H9 (cell line): ENCODE data around the gene OR2T10. TPM values are rescaled to one million over a fixed set of nuclear protein-coding genes. Genes with fewer than 3 reads are reported as not detected.

Experiments
- DNase-seq: peaks from one replicate; pipeline ENCODE4 v3.0.0-alpha.2; 2017
- H2AFZ ChIP-seq: one replicate; pipeline ENCODE4 v1.6.1; 2013; ENCODE audit warnings: mild to moderate bottlenecking, low read length, control low read depth, moderate library complexity
- H2AK5ac ChIP-seq: 2 replicates; pipeline ENCODE4 v1.6.1; 2013; ENCODE audit warnings: low read length, control low read depth, mixed read lengths; ENCODE audit not compliant: insufficient read length
- H2BK120ac ChIP-seq: one replicate; pipeline ENCODE4 v1.6.1; 2013; ENCODE audit warnings: low read depth, mild to moderate bottlenecking, low read length, control low read depth, inconsistent platforms; ENCODE audit not compliant: poor library complexity, severe bottlenecking
- H2BK12ac ChIP-seq: 2 replicates; pipeline ENCODE4 v1.6.1; 2013; ENCODE audit warnings: low read length, control low read depth, mixed read lengths, low read depth; ENCODE audit not compliant: insufficient read length
- H2BK15ac ChIP-seq: 2 replicates; pipeline ENCODE4 v1.6.1; 2013; ENCODE audit warnings: low read depth, low read length, control low read depth
- H2BK20ac ChIP-seq: one replicate; pipeline ENCODE4 v1.6.1; 2013; ENCODE audit warnings: low read depth, mild to moderate bottlenecking, low read length, control low read depth, inconsistent platforms; ENCODE audit not compliant: poor library complexity, severe bottlenecking
- H2BK5ac ChIP-seq: 2 replicates; pipeline ENCODE4 v1.6.1; 2013; ENCODE audit warnings: low read length, control low read depth, mixed read lengths; ENCODE audit not compliant: insufficient read length
- H3K14ac ChIP-seq: 2 replicates; pipeline ENCODE4 v1.6.1; 2013; ENCODE audit warnings: low read length, control low read depth; ENCODE audit not compliant: insufficient read depth
- H3K18ac ChIP-seq: 2 replicates; pipeline ENCODE4 v1.6.1; 2013; ENCODE audit warnings: low read depth, mild to moderate bottlenecking, mixed read lengths, low read length, control low read depth; ENCODE audit not compliant: insufficient read length
- H3K23ac ChIP-seq: 2 replicates; pipeline ENCODE4 v1.6.1; 2013; ENCODE audit warnings: low read length, control low read depth, mixed read lengths, low read depth; ENCODE audit not compliant: insufficient read length
- H3K23me2 ChIP-seq: 2 replicates; pipeline ENCODE4 v1.6.1; 2013; ENCODE audit warnings: low read depth, mild to moderate bottlenecking, mixed read lengths, low read length, control low read depth; ENCODE audit not compliant: insufficient read length, poor library complexity, severe bottlenecking
- H3K27ac ChIP-seq: 2 replicates; pipeline ENCODE4 v1.5.1; 2013; ENCODE audit warnings: low read length, control low read depth, mixed read lengths, low read depth; ENCODE audit not compliant: insufficient read length
- H3K27me3 ChIP-seq: 2 replicates; pipeline ENCODE4 v1.6.1; 2013; ENCODE audit warnings: low read length, control low read depth, inconsistent platforms; ENCODE audit not compliant: insufficient read depth
- H3K4ac ChIP-seq: 2 replicates; pipeline ENCODE4 v1.6.1; 2013; ENCODE audit warnings: low read depth, mild to moderate bottlenecking, control low read depth, inconsistent platforms, low read length, moderate library complexity
- H3K4me1 ChIP-seq: 2 replicates; pipeline ENCODE4 v1.6.1; 2013; ENCODE audit warnings: low read length, control low read depth, inconsistent platforms; ENCODE audit not compliant: insufficient read depth
- H3K4me2 ChIP-seq: 2 replicates; pipeline ENCODE4 v1.6.1; 2013; ENCODE audit warnings: low read length, control low read depth, mixed read lengths; ENCODE audit not compliant: insufficient read length, insufficient read depth
- H3K56ac ChIP-seq: 2 replicates; pipeline ENCODE4 v1.6.1; 2013; ENCODE audit warnings: low read depth, mild to moderate bottlenecking, mixed read lengths, low read length, control low read depth; ENCODE audit not compliant: insufficient read length
- H3K79me1 ChIP-seq: 2 replicates; pipeline ENCODE4 v1.6.1; 2013; ENCODE audit warnings: low read depth, mild to moderate bottlenecking, moderate library complexity, low read length, control low read depth, inconsistent platforms; ENCODE audit not compliant: insufficient read depth, poor library complexity, severe bottlenecking
- H3K79me2 ChIP-seq: 2 replicates; pipeline ENCODE4 v1.6.1; 2013; ENCODE audit warnings: low read length, control low read depth, inconsistent platforms; ENCODE audit not compliant: insufficient read depth
- H3K9ac ChIP-seq: 2 replicates; pipeline ENCODE4 v1.6.1; 2013; ENCODE audit warnings: low read length, control low read depth, mixed read lengths; ENCODE audit not compliant: insufficient read length; ENCODE audit errors: extremely low read depth
- H3K9me3 ChIP-seq: one replicate; pipeline ENCODE4 v1.6.1; 2013; ENCODE audit warnings: low read depth, low read length, inconsistent platforms; ENCODE audit not compliant: control insufficient read depth
- H3T11ph ChIP-seq: one replicate; pipeline ENCODE4 v1.6.1; 2013; ENCODE audit warnings: mild to moderate bottlenecking, low read length, control low read depth, inconsistent platforms
- H4K20me1 ChIP-seq: one replicate; pipeline ENCODE4 v1.6.1; 2013; ENCODE audit not compliant: control insufficient read depth, insufficient read length, insufficient read depth
- H4K5ac ChIP-seq: 2 replicates; pipeline ENCODE4 v1.6.1; 2013; ENCODE audit warnings: low read depth, mild to moderate bottlenecking, mixed read lengths, low read length, control low read depth; ENCODE audit not compliant: insufficient read length
- H4K8ac ChIP-seq: replicated peaks from 2 replicates; pipeline ENCODE4 v1.6.1; 2013; ENCODE audit warnings: low read length, control low read depth, mixed read lengths, low read depth; ENCODE audit not compliant: insufficient read length
- H4K91ac ChIP-seq: 2 replicates; pipeline ENCODE4 v1.6.1; 2013; ENCODE audit warnings: low read depth, mild to moderate bottlenecking, moderate library complexity, mixed read lengths, low read length, control low read depth; ENCODE audit not compliant: insufficient read length
- H3K27ac Mint-ChIP-seq, 3 experiments: 2 replicates in 2 of 3; 3 replicates in 1 of 3; pipeline ENCODE4 v1.8.0; 2020 to 2021; ENCODE audit warnings: mixed read lengths in 3 of 3, mild to moderate bottlenecking in 1 of 3, moderate library complexity in 1 of 3
- H3K27me3 Mint-ChIP-seq: 2 replicates; pipeline ENCODE4 v1.8.0; 2021; ENCODE audit warnings: low read depth, mild to moderate bottlenecking, moderate library complexity, mixed read lengths
- H3K36me3 Mint-ChIP-seq, 3 experiments: 2 replicates in 2 of 3; 3 replicates in 1 of 3; pipeline ENCODE4 v1.8.0; 2020 to 2021; ENCODE audit warnings: low read depth in 3 of 3, mixed read lengths in 3 of 3; ENCODE audit not compliant: insufficient read depth in 1 of 3
- H3K4me1 Mint-ChIP-seq, 2 experiments: 2 replicates each; pipeline ENCODE4 v1.8.0; 2020; ENCODE audit warnings: mixed read lengths in 2 of 2
- H3K4me3 Mint-ChIP-seq, 2 experiments: 2 replicates in 1 of 2; 3 replicates in 1 of 2; pipeline ENCODE4 v1.8.0; 2020 to 2021; ENCODE audit warnings: mild to moderate bottlenecking in 2 of 2, mixed read lengths in 2 of 2, moderate library complexity in 1 of 2
- H3K9me3 Mint-ChIP-seq, 2 experiments: 2 replicates in 1 of 2; 3 replicates in 1 of 2; pipeline ENCODE4 v1.8.0; 2020; ENCODE audit warnings: mild to moderate bottlenecking in 2 of 2, mixed read lengths in 2 of 2, moderate library complexity in 1 of 2
- CTCF ChIP-seq: fragments of 200-600 bp; sonication (generic); conservative IDR thresholded peaks from 3 replicates; pipeline ENCODE4 v1.8.0; 2021; ENCODE audit warnings: antibody characterized with exemption, mild to moderate bottlenecking
- WGBS: extraction: QIAGEN DNeasy Blood & Tissue Kit; methylation state at CpG from one replicate; pipeline ENCODE4 v1.1.7; 2013; ENCODE audit warnings: missing lambda C conversion rate, low lambda C conversion rate, mixed read lengths; ENCODE audit not compliant: insufficient read length; ENCODE audit errors: extremely low coverage; 5-methylcytosine and 5-hydroxymethylcytosine counted together
- total RNA-seq: library from RNA; stranded (reverse); gene quantifications from 2 replicates; pipeline ENCODE4 v1.2.1, GENCODE V29; 2021

The OR2T10 gene
- total RNA-seq, 1 experiment from 2014 or later: not detected

- H3K4ac ChIP-seq: no peak overlapping the region
- H4K5ac ChIP-seq: no peak overlapping the region
- H3T11ph ChIP-seq: no peak overlapping the region
- no peaks in the 10 kb centered on the region for H3K27me3 ChIP-seq
- no peaks in the 10 kb centered on the region for H3K79me1 ChIP-seq
- no peak overlapping the region for H2BK20ac ChIP-seq
- no peak overlapping the region for H2AFZ ChIP-seq
- H3K9ac ChIP-seq: no peak overlapping the region
- Mint-ChIP-seq H3K36me3 (peaks cover 2 to 24% (median 6%) of the 10 kb centered on the region in 3 experiments; a peak in 4 of 7 replicates), H3K4me3 (no peak overlapping the region), H3K27ac (no peak overlapping the region), H3K9me3 (peaks cover 78 to 86% of the 10 kb centered on the region in 2 experiments), H3K4me1 (no peaks in the 10 kb centered on the region), H3K27me3 (no peaks in the 10 kb centered on the region; the same call in 1 of the 2 replicates)
- H2AK5ac ChIP-seq: no peak overlapping the region
- WGBS: no CpG with 5 or more reads among the region's 1 CpG
- H4K8ac ChIP-seq: no peak overlapping the region
- no peak overlapping the region for H3K4me2 ChIP-seq
- H3K79me2 ChIP-seq: no peaks in the 10 kb centered on the region
- H3K23me2 ChIP-seq: no peaks in the 10 kb centered on the region
- H4K91ac ChIP-seq: no peak overlapping the region
- peaks cover 75% of the 10 kb centered on the region for H3K9me3 ChIP-seq
- no peak overlapping the region for H2BK120ac ChIP-seq
- no peak overlapping the region for H3K23ac ChIP-seq
- no peaks in the 10 kb centered on the region for H4K20me1 ChIP-seq
- TF ChIP-seq CTCF: no peak
- H2BK5ac ChIP-seq: no peak overlapping the region
- H3K14ac ChIP-seq: no peak overlapping the region
- no peak overlapping the region for H2BK12ac ChIP-seq
- no peaks in the 10 kb centered on the region for H3K4me1 ChIP-seq
- no peak for DNase-seq
- no peak overlapping the region for H3K27ac ChIP-seq
- no peak overlapping the region for H3K18ac ChIP-seq
- H3K56ac ChIP-seq: no peak overlapping the region
- no peak overlapping the region for H2BK15ac ChIP-seq
Observed at GRCh38 chr1:248592655-248593054, 4.8 kb downstream of the OR2T10 start.
